K562 (cell line): ENCODE measurements around the gene ARHGAP26.

Experiments
- ARNT ChIP-seq, 2 experiments: fragments of 450-650 bp; IDR thresholded peaks; 2 replicates each; pipeline ENCODE4 v1.6.1; 2016; ENCODE audit warnings: mild to moderate bottlenecking in 1 of 2
- CBX8 ChIP-seq: fragments of 200-600 bp; sonication (generic); IDR thresholded peaks from 2 replicates; pipeline ENCODE4 v1.6.1; 2012; ENCODE audit warnings: borderline replicate concordance, mixed run types, low read depth, mild to moderate bottlenecking, moderate library complexity, mixed read lengths, low read length, control low read depth, inconsistent platforms; ENCODE audit not compliant: poor library complexity, severe bottlenecking; ENCODE audit errors: extremely low read depth
- CTCF ChIP-seq, 3 experiments: IDR thresholded peaks in 2 of 3; conservative IDR thresholded peaks in 1 of 3; 2 replicates each; pipeline ENCODE4 v1.5.1; 2011 to 2012; ENCODE audit warnings: low read length in 3 of 3, mild to moderate bottlenecking in 3 of 3, control low read depth in 2 of 3, improper control_type of control experiment in 1 of 3, inconsistent platforms in 1 of 3, low read depth in 1 of 3, mixed read lengths in 1 of 3, moderate library complexity in 1 of 3; ENCODE audit not compliant: insufficient read depth in 2 of 3
- ELF2 ChIP-seq: fragments of 250-450 bp; sonication (Bioruptor Pico); IDR thresholded peaks from 2 replicates; pipeline ENCODE4 v1.5.0; 2021; ENCODE audit warnings: mild to moderate bottlenecking
- FIP1L1 ChIP-seq: fragments of 200-400 bp; formaldehyde crosslinking; IDR thresholded peaks from 2 replicates; pipeline ENCODE4 v1.6.1; 2018; ENCODE audit warnings: mild to moderate bottlenecking, low read depth, low read length; ENCODE audit not compliant: poor library complexity, severe bottlenecking
- NFYB ChIP-seq: IDR thresholded peaks from 2 replicates; pipeline ENCODE4 v1.6.1; 2011; ENCODE audit warnings: mild to moderate bottlenecking, moderate library complexity; ENCODE audit not compliant: insufficient read length; ENCODE audit errors: extremely low read depth
- NRF1 ChIP-seq, 2 experiments: fragments of 450-650 bp; IDR thresholded peaks in 1 of 2; conservative IDR thresholded peaks in 1 of 2; 2 replicates each; pipeline ENCODE4 v1.6.1; 2014; ENCODE audit warnings: mild to moderate bottlenecking in 2 of 2
- POLR2A ChIP-seq: fragments of 450-650 bp; conservative IDR thresholded peaks from 2 replicates; pipeline ENCODE4 v1.6.1; 2016
- TCF7 ChIP-seq: sonication (generic); IDR thresholded peaks from 2 replicates; pipeline ENCODE4 v1.6.1; 2016; ENCODE audit warnings: antibody characterized with exemption, borderline replicate concordance

GRCh38 chr5:143141652-143142051 is 371.5 kb downstream of the ARHGAP26 start:
- TF ChIP-seq FIP1L1 (no peak), POLR2A (no peak), ELF2 (CRISPR knock-in tag) (no peak), TCF7 (no peak), ARNT (IDR thresholded peaks at IDR 0.05) (no peak), CBX8 (no peak), NFYB (no peak), NRF1 (conservative IDR thresholded peaks at IDR 0.05 in 1 of 2, IDR thresholded peaks at IDR 0.05 in 1 of 2) (no peak), CTCF (IDR thresholded peaks at IDR 0.05 in 2 of 3, conservative IDR thresholded peaks at IDR 0.05 in 1 of 3; ENCODE audit: insufficient read depth in 2 of 3, low read depth in 1 of 3, low read length in 3 of 3) (no peak)
